Endothelial cell (in vitro differentiated cells): Measurements from ENCODE around the gene B4GALNT4. TPM values are rescaled to one million over a fixed set of nuclear protein-coding genes. Genes with fewer than 3 reads are reported as not detected.

Experiments used
- DNase-seq: peaks from one replicate; pipeline ENCODE4 v3.0.0; 2021; ENCODE audit warnings: low spot score
- H3K27ac Mint-ChIP-seq: one replicate; pipeline ENCODE4 v1.8.0; 2021; ENCODE audit warnings: mixed read lengths, inconsistent platforms; ENCODE audit not compliant: unreplicated experiment
- H3K27me3 Mint-ChIP-seq: one replicate; pipeline ENCODE4 v1.8.0; 2021; ENCODE audit warnings: mild to moderate bottlenecking, moderate library complexity, mixed read lengths, inconsistent platforms; ENCODE audit not compliant: unreplicated experiment
- H3K36me3 Mint-ChIP-seq: one replicate; pipeline ENCODE4 v1.8.0; 2021; ENCODE audit warnings: mild to moderate bottlenecking, low read depth, mixed read lengths, inconsistent platforms; ENCODE audit not compliant: unreplicated experiment
- H3K4me1 Mint-ChIP-seq: one replicate; pipeline ENCODE4 v1.8.0; 2021; ENCODE audit warnings: mild to moderate bottlenecking, mixed read lengths, inconsistent platforms; ENCODE audit not compliant: unreplicated experiment
- H3K4me3 Mint-ChIP-seq: one replicate; pipeline ENCODE4 v1.8.0; 2021; ENCODE audit warnings: mild to moderate bottlenecking, mixed read lengths, inconsistent platforms; ENCODE audit not compliant: unreplicated experiment
- H3K9me3 Mint-ChIP-seq: one replicate; pipeline ENCODE4 v1.8.0; 2021; ENCODE audit warnings: mixed read lengths, inconsistent platforms; ENCODE audit not compliant: unreplicated experiment
- CTCF ChIP-seq: fragments of 200-600 bp; sonication (generic); IDR thresholded peaks from one replicate; pipeline ENCODE4 v1.5.0; 2021; ENCODE audit warnings: antibody characterized with exemption; ENCODE audit not compliant: unreplicated experiment
- total RNA-seq: library from RNA; stranded (reverse); fragmentation: NEBNext Ultra II Directional; extraction: Animal tissue kit (Norgen Biotek cat#: 25700); gene quantifications from one replicate; pipeline ENCODE4 v1.2.1, GENCODE V29; 2021; ENCODE audit not compliant: unreplicated experiment

The B4GALNT4 gene
- total RNA-seq, 1 donor from 2014 or later, result 14.9 TPM

- Mint-ChIP-seq H3K27me3 (peaks cover 12% of the 10 kb centered on the region), H3K27ac (no peak overlapping the region), H3K36me3 (peaks cover 12% of the 10 kb centered on the region), H3K4me3 (no peak overlapping the region), H3K4me1 (peaks cover 4% of the 10 kb centered on the region), H3K9me3 (peaks cover 9% of the 10 kb centered on the region)
- TF ChIP-seq CTCF, result no peak
- DNase-seq, result no peak
These were observed 20.9 kb downstream of the B4GALNT4 start for GRCh38 chr11:390175-390574.

GRCh38 chr11:391117-392017 is 22.1 kb downstream of the B4GALNT4 start:
- peaks cover 12% of the 10 kb centered on the region for H3K27me3 Mint-ChIP-seq
- H3K27ac Mint-ChIP-seq, result no peak overlapping the region
- DNase-seq, result no peak
- peaks cover 12% of the 10 kb centered on the region for H3K36me3 Mint-ChIP-seq
- H3K9me3 Mint-ChIP-seq, result peaks cover 9% of the 10 kb centered on the region
- H3K4me3 Mint-ChIP-seq, result no peak overlapping the region
- TF ChIP-seq CTCF, result no peak
- peaks cover 4% of the 10 kb centered on the region for H3K4me1 Mint-ChIP-seq

- DNase-seq, result no peak
- no peak overlapping the region for H3K4me3 Mint-ChIP-seq
- no peak for TF ChIP-seq CTCF
- peaks cover 5% of the 10 kb centered on the region for H3K36me3 Mint-ChIP-seq
- no peak overlapping the region for H3K27ac Mint-ChIP-seq
- peaks cover under 1% of the 10 kb centered on the region for H3K9me3 Mint-ChIP-seq
- peaks cover 7% of the 10 kb centered on the region for H3K27me3 Mint-ChIP-seq
- peaks cover 4% of the 10 kb centered on the region for H3K4me1 Mint-ChIP-seq
These were observed 22.9 kb downstream of the B4GALNT4 start for GRCh38 chr11:392102-392777.

- Mint-ChIP-seq H3K36me3 (no peaks in the 10 kb centered on the region), H3K27ac (no peak overlapping the region), H3K9me3 (no peaks in the 10 kb centered on the region), H3K4me3 (no peak overlapping the region), H3K4me1 (no peaks in the 10 kb centered on the region), H3K27me3 (no peaks in the 10 kb centered on the region)
- no peak for DNase-seq
- TF ChIP-seq CTCF, result no peak
These were observed 24.1 kb downstream of the B4GALNT4 start for GRCh38 chr11:393219-394033.
